ENCODE results near the gene DIP2C.

DIP2C gene

DNA sequence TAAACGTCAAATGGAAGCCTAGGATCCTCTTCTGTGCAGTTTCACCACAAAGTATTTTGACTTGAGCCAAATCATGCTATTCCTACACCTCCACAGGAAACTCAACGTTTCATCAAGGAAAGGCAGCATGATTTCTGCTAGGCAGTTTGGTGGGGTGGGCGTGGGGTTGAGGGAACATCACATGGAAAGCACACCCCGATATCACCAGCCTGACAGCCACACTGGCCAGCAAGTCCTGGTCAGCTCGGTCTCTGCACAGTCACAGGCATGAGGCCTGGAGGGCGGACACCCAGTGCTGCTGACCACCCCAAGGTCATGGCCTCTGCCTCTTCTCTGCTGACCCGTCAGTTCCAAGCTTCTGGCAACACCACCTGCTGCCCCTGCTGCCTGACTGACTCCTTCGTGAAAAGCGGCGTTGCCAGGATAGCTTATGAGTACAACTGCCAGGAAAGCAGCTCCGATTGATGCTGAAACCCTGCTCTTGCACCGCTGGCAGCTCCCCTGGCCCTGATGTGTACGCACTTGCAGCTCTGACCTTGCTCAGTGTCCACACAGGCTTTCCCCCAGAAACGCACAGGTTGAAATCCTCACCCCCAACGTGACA is 171.5 kb downstream of the DIP2C start:
- Histone ChIP-seq H3K4ac (ENCODE audit: low read depth, low read length) (no peak overlapping the region), H4K91ac (ENCODE audit: low read depth, low read length) (no peak overlapping the region), H3K9me3 (ENCODE audit: insufficient read depth, low read depth, low read length) (no peaks in the 10 kb centered on the region), H3K14ac (ENCODE audit: low read length) (no peak overlapping the region), H4K12ac (ENCODE audit: low read depth, low read length) (no peak overlapping the region), H3K36me3 (ENCODE audit: control insufficient read depth in 1 of 2, insufficient read depth in 2 of 2, low read length in 2 of 2) (no peaks in the 10 kb centered on the region), H2AK5ac (ENCODE audit: low read length) (no peak overlapping the region), H3K4me3 (ENCODE audit: low read depth, low read length) (peak overlapping the region; percentile 30), H4K8ac (ENCODE audit: low read depth, low read length) (no peak overlapping the region), H2BK5ac (ENCODE audit: low read depth, low read length, poor library complexity) (no peak overlapping the region), H2BK120ac (ENCODE audit: insufficient read depth, low read length, poor library complexity) (no peak overlapping the region), H3K18ac (ENCODE audit: low read length) (no peak overlapping the region), H3K79me2 (ENCODE audit: control insufficient read depth, insufficient read depth, low read length, poor library complexity) (no peaks in the 10 kb centered on the region), H3K27me3 (ENCODE audit: insufficient read depth, low read length) (no peaks in the 10 kb centered on the region), H3K23ac (ENCODE audit: low read length) (peak overlapping the region; percentile 78), H2AFZ (ENCODE audit: insufficient read depth, low read length, poor library complexity) (no peak overlapping the region), H3K4me1 (ENCODE audit: control insufficient read depth in 1 of 2, insufficient read depth in 2 of 2, low read length in 2 of 2) (peaks cover 6 to 20% of the 10 kb centered on the region in 2 experiments), H3K4me2 (ENCODE audit: low read length) (no peak overlapping the region), H3K9ac (ENCODE audit: low read length) (no peak overlapping the region), H2BK12ac (ENCODE audit: low read length) (no peak overlapping the region), H3K27ac (ENCODE audit: low read depth, low read length) (no peak overlapping the region), H3K79me1 (ENCODE audit: low read length) (no peaks in the 10 kb centered on the region)
- DNase-seq = no peak
- no CpG with 5 or more reads among the region's 15 CpGs for WGBS (ENCODE audit: extremely low coverage, insufficient coverage, insufficient read length)

DNA sequence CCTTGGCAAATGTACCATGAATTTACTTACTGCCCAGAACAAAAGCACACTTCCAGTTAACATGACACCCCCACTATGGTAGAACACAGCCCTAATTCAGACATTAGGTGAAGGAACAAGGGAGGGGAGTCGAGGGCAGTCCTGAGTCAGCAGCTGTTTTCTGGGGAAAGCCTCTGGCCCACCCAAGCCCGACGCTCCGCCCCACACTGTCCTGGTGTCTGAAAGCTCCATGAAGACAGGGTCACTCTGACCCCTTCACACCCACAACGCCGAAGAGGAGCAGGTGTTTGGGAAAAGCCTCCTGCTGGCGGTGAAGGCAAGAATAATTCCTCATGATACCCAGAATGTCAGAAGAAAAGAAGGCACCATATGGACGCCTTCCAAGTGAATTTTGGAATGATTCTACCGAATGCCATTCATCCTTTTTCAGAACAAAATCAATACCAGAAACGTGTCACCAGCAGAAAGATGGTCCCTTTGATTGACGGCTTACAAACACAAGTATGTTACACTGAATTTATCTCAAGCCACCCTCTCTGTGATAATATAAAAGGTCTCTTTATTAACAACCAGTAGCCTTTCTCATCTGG is 172.1 kb downstream of the DIP2C start:
- Histone ChIP-seq H3K27me3 (ENCODE audit: insufficient read depth, low read length) (no peaks in the 10 kb centered on the region), H3K4ac (ENCODE audit: low read depth, low read length) (no peak overlapping the region), H4K8ac (ENCODE audit: low read depth, low read length) (no peak overlapping the region), H3K36me3 (ENCODE audit: control insufficient read depth in 1 of 2, insufficient read depth in 2 of 2, low read length in 2 of 2) (no peaks in the 10 kb centered on the region), H3K23ac (ENCODE audit: low read length) (no peak overlapping the region), H2BK12ac (ENCODE audit: low read length) (no peak overlapping the region), H3K14ac (ENCODE audit: low read length) (no peak overlapping the region), H2AFZ (ENCODE audit: insufficient read depth, low read length, poor library complexity) (no peak overlapping the region), H2BK120ac (ENCODE audit: insufficient read depth, low read length, poor library complexity) (no peak overlapping the region), H2AK5ac (ENCODE audit: low read length) (no peak overlapping the region), H2BK5ac (ENCODE audit: low read depth, low read length, poor library complexity) (no peak overlapping the region), H3K27ac (ENCODE audit: low read depth, low read length) (no peak overlapping the region), H3K79me2 (ENCODE audit: control insufficient read depth, insufficient read depth, low read length, poor library complexity) (no peaks in the 10 kb centered on the region), H3K4me1 (ENCODE audit: control insufficient read depth in 1 of 2, insufficient read depth in 2 of 2, low read length in 2 of 2) (peaks cover 6 to 20% of the 10 kb centered on the region in 2 experiments), H4K12ac (ENCODE audit: low read depth, low read length) (no peak overlapping the region), H3K18ac (ENCODE audit: low read length) (no peak overlapping the region), H3K9me3 (ENCODE audit: insufficient read depth, low read depth, low read length) (no peaks in the 10 kb centered on the region), H3K4me3 (ENCODE audit: low read depth, low read length) (no peak overlapping the region), H4K91ac (ENCODE audit: low read depth, low read length) (no peak overlapping the region), H3K4me2 (ENCODE audit: low read length) (no peak overlapping the region), H3K9ac (ENCODE audit: low read length) (no peak overlapping the region), H3K79me1 (ENCODE audit: low read length) (no peaks in the 10 kb centered on the region)
- WGBS (ENCODE audit: extremely low coverage, insufficient coverage, insufficient read length) = no CpG with 5 or more reads among the region's 11 CpGs
- no peak for DNase-seq

GRCh38 chr10:516764-517163 is 172.7 kb downstream of the DIP2C start:
- Histone ChIP-seq H2AK5ac (ENCODE audit: low read length) (no peak overlapping the region), H3K79me2 (ENCODE audit: control insufficient read depth, insufficient read depth, low read length, poor library complexity) (no peaks in the 10 kb centered on the region), H3K4me3 (ENCODE audit: low read depth, low read length) (no peak overlapping the region), H3K27me3 (ENCODE audit: insufficient read depth, low read length) (no peaks in the 10 kb centered on the region), H3K23ac (ENCODE audit: low read length) (no peak overlapping the region), H3K18ac (ENCODE audit: low read length) (no peak overlapping the region), H2BK5ac (ENCODE audit: low read depth, low read length, poor library complexity) (no peak overlapping the region), H3K4me2 (ENCODE audit: low read length) (no peak overlapping the region), H4K8ac (ENCODE audit: low read depth, low read length) (no peak overlapping the region), H2AFZ (ENCODE audit: insufficient read depth, low read length, poor library complexity) (no peak overlapping the region), H3K4ac (ENCODE audit: low read depth, low read length) (no peak overlapping the region), H3K9me3 (ENCODE audit: insufficient read depth, low read depth, low read length) (no peaks in the 10 kb centered on the region), H2BK12ac (ENCODE audit: low read length) (no peak overlapping the region), H4K91ac (ENCODE audit: low read depth, low read length) (no peak overlapping the region), H4K12ac (ENCODE audit: low read depth, low read length) (no peak overlapping the region), H3K14ac (ENCODE audit: low read length) (no peak overlapping the region), H3K27ac (ENCODE audit: low read depth, low read length) (no peak overlapping the region), H3K36me3 (ENCODE audit: control insufficient read depth in 1 of 2, insufficient read depth in 2 of 2, low read length in 2 of 2) (no peaks in the 10 kb centered on the region), H2BK120ac (ENCODE audit: insufficient read depth, low read length, poor library complexity) (no peak overlapping the region), H3K9ac (ENCODE audit: low read length) (no peak overlapping the region), H3K4me1 (ENCODE audit: control insufficient read depth in 1 of 2, insufficient read depth in 2 of 2, low read length in 2 of 2) (peaks cover 6 to 19% of the 10 kb centered on the region in 2 experiments), H3K79me1 (ENCODE audit: low read length) (no peaks in the 10 kb centered on the region)
- no peak for DNase-seq
- WGBS (ENCODE audit: extremely low coverage, insufficient coverage, insufficient read length) = no CpG with 5 or more reads among the region's 10 CpGs

- Histone ChIP-seq H3K18ac (ENCODE audit: low read length) (no peak overlapping the region), H3K9ac (ENCODE audit: low read length) (no peak overlapping the region), H3K27ac (ENCODE audit: low read depth, low read length) (no peak overlapping the region), H3K14ac (ENCODE audit: low read length) (no peak overlapping the region), H2AK5ac (ENCODE audit: low read length) (no peak overlapping the region), H3K27me3 (ENCODE audit: insufficient read depth, low read length) (no peaks in the 10 kb centered on the region), H4K91ac (ENCODE audit: low read depth, low read length) (no peak overlapping the region), H3K36me3 (ENCODE audit: control insufficient read depth in 1 of 2, insufficient read depth in 2 of 2, low read length in 2 of 2) (no peaks in the 10 kb centered on the region), H2BK12ac (ENCODE audit: low read length) (no peak overlapping the region), H2BK120ac (ENCODE audit: insufficient read depth, low read length, poor library complexity) (no peak overlapping the region), H3K9me3 (ENCODE audit: insufficient read depth, low read depth, low read length) (no peaks in the 10 kb centered on the region), H3K4me1 (ENCODE audit: control insufficient read depth in 1 of 2, insufficient read depth in 2 of 2, low read length in 2 of 2) (peaks cover 6 to 18% of the 10 kb centered on the region in 2 experiments), H2AFZ (ENCODE audit: insufficient read depth, low read length, poor library complexity) (no peak overlapping the region), H3K4ac (ENCODE audit: low read depth, low read length) (no peak overlapping the region), H4K8ac (ENCODE audit: low read depth, low read length) (no peak overlapping the region), H3K23ac (ENCODE audit: low read length) (no peak overlapping the region), H3K79me1 (ENCODE audit: low read length) (no peaks in the 10 kb centered on the region), H3K4me2 (ENCODE audit: low read length) (no peak overlapping the region), H2BK5ac (ENCODE audit: low read depth, low read length, poor library complexity) (no peak overlapping the region), H4K12ac (ENCODE audit: low read depth, low read length) (no peak overlapping the region), H3K79me2 (ENCODE audit: control insufficient read depth, insufficient read depth, low read length, poor library complexity) (no peaks in the 10 kb centered on the region), H3K4me3 (ENCODE audit: low read depth, low read length) (no peak overlapping the region)
- no peak for DNase-seq
- no CpG with 5 or more reads among the region's 8 CpGs for WGBS (ENCODE audit: extremely low coverage, insufficient coverage, insufficient read length)
Measured at GRCh38 chr10:515674-516073, 173.8 kb downstream of the DIP2C start.

Data from trophoblast cell (in vitro differentiated cells and primary cell).